HUES48 (cell line): ENCODE measurements around the gene VGLL2.

ENCODE experiments used
- H3K27ac ChIP-seq: one replicate; pipeline ENCODE4 v1.7.0; 2013; ENCODE audit warnings: low read depth, low read length, inconsistent platforms
- H3K27me3 ChIP-seq: 2 replicates; pipeline ENCODE4 v1.6.1; 2013; ENCODE audit warnings: mild to moderate bottlenecking, low read length; ENCODE audit not compliant: control insufficient read depth, insufficient read depth
- H3K36me3 ChIP-seq: 2 replicates; pipeline ENCODE4 v1.6.1; 2013; ENCODE audit warnings: low read length; ENCODE audit not compliant: control insufficient read depth, insufficient read depth
- H3K4me1 ChIP-seq: 2 replicates; pipeline ENCODE4 v1.6.1; 2013; ENCODE audit warnings: mild to moderate bottlenecking, low read length; ENCODE audit not compliant: control insufficient read depth, insufficient read depth
- H3K4me3 ChIP-seq: 2 replicates; pipeline ENCODE4 v1.5.1; 2013; ENCODE audit warnings: mild to moderate bottlenecking, low read depth, low read length
- H3K9ac ChIP-seq: 2 replicates; pipeline ENCODE4 v1.6.1; 2013; ENCODE audit warnings: mild to moderate bottlenecking, low read depth, low read length, moderate library complexity
- H3K9me3 ChIP-seq: 2 replicates; pipeline ENCODE4 v1.6.1; 2013; ENCODE audit warnings: low read length; ENCODE audit not compliant: control insufficient read depth, insufficient read depth

The VGLL2 gene

GRCh38 chr6:117298941-117299340, 33.6 kb downstream of the VGLL2 start:
- H3K36me3 ChIP-seq, result no peaks in the 10 kb centered on the region
- H3K4me3 ChIP-seq, result no peak overlapping the region
- H3K9me3 ChIP-seq, result no peaks in the 10 kb centered on the region
- no peak overlapping the region for H3K27ac ChIP-seq
- no peaks in the 10 kb centered on the region for H3K4me1 ChIP-seq
- no peak overlapping the region for H3K9ac ChIP-seq
- H3K27me3 ChIP-seq, result no peaks in the 10 kb centered on the region

GRCh38 chr6:117303323-117303722, 38.0 kb downstream of the VGLL2 start:
- no peaks in the 10 kb centered on the region for H3K27me3 ChIP-seq
- H3K36me3 ChIP-seq, result no peaks in the 10 kb centered on the region
- H3K9me3 ChIP-seq, result no peaks in the 10 kb centered on the region
- H3K9ac ChIP-seq, result no peak overlapping the region
- no peak overlapping the region for H3K27ac ChIP-seq
- no peaks in the 10 kb centered on the region for H3K4me1 ChIP-seq
- H3K4me3 ChIP-seq, result no peak overlapping the region

DNA sequence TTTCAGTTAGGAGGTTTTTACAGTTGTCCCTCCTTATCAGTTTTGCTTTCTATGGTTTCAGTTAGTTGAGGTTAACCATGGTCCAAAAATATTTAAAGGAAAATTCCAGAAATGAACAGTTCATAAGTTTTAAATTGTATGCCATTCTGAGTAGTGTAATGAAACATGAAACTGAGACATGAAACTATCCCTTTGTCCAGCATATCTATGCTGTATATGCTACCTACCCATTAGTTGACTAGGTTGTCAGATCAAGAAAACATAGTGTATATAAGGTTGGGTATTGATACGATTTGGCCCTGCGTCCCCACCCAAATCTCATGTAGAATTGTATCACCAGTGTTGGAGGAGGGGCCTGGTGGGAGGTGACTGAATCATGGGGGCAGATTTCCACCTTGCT, 39.1 kb downstream of the VGLL2 start:
- no peaks in the 10 kb centered on the region for H3K4me1 ChIP-seq
- no peaks in the 10 kb centered on the region for H3K9me3 ChIP-seq
- no peaks in the 10 kb centered on the region for H3K36me3 ChIP-seq
- no peak overlapping the region for H3K27ac ChIP-seq
- no peaks in the 10 kb centered on the region for H3K27me3 ChIP-seq
- H3K4me3 ChIP-seq, result no peak overlapping the region
- no peak overlapping the region for H3K9ac ChIP-seq

GRCh38 chr6:117306227-117306790, 41.0 kb downstream of the VGLL2 start:
- H3K4me1 ChIP-seq, result no peaks in the 10 kb centered on the region
- no peaks in the 10 kb centered on the region for H3K27me3 ChIP-seq
- H3K36me3 ChIP-seq, result no peaks in the 10 kb centered on the region
- H3K27ac ChIP-seq, result no peak overlapping the region
- no peaks in the 10 kb centered on the region for H3K9me3 ChIP-seq
- H3K9ac ChIP-seq, result no peak overlapping the region
- no peak overlapping the region for H3K4me3 ChIP-seq

- H3K4me3 ChIP-seq, result no peak overlapping the region
- H3K9ac ChIP-seq, result no peak overlapping the region
- H3K4me1 ChIP-seq, result no peaks in the 10 kb centered on the region
- no peaks in the 10 kb centered on the region for H3K27me3 ChIP-seq
- H3K9me3 ChIP-seq, result no peaks in the 10 kb centered on the region
- no peaks in the 10 kb centered on the region for H3K36me3 ChIP-seq
- H3K27ac ChIP-seq, result no peak overlapping the region
Observed at GRCh38 chr6:117307655-117308054, 42.3 kb downstream of the VGLL2 start.

DNA sequence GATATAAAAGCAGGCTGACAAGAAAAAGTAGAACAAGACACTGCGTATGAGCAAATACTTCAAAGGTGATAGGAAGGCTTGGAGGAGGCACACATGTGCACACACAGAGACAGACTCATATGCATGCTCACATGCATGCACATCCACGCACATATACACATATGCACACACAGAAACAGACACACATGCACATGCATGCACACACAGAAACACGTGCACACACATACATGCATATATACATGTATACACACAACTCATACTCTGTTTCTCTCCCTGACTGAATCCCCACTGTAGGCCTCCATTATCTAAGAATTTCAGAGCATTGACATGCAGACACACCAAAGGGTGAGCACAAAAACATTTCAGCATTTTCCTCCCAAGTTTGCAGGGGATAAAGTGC, 43.7 kb downstream of the VGLL2 start:
- Histone ChIP-seq H3K27me3 (no peaks in the 10 kb centered on the region), H3K4me1 (no peaks in the 10 kb centered on the region), H3K4me3 (no peak overlapping the region), H3K27ac (no peak overlapping the region), H3K36me3 (no peaks in the 10 kb centered on the region), H3K9ac (no peak overlapping the region), H3K9me3 (no peaks in the 10 kb centered on the region)

GRCh38 chr6:117309611-117310010, 44.3 kb downstream of the VGLL2 start:
- H3K27ac ChIP-seq, result no peak overlapping the region
- H3K9me3 ChIP-seq, result no peaks in the 10 kb centered on the region
- H3K4me3 ChIP-seq, result no peak overlapping the region
- no peaks in the 10 kb centered on the region for H3K36me3 ChIP-seq
- no peaks in the 10 kb centered on the region for H3K4me1 ChIP-seq
- no peaks in the 10 kb centered on the region for H3K27me3 ChIP-seq
- no peak overlapping the region for H3K9ac ChIP-seq

DNA sequence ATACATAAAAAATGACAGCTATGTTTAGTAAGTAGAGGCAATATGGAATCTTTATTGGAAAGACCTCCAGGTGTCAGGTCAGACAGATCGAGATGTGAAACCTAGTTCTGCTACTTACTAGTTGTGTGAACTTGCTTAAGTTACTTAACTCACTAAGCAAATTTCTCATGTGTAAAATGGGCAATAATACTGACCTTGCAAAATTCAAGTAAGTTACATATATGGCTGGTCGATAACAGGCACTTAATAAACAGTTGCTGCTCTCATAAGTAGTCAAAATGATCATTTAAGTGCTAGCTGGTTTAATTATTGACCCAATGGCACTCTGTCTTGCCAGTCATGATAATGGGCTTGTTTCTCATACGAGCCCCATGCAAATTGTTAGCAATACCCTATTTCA, 46.0 kb downstream of the VGLL2 start:
- no peaks in the 10 kb centered on the region for H3K36me3 ChIP-seq
- H3K4me1 ChIP-seq, result no peaks in the 10 kb centered on the region
- H3K27ac ChIP-seq, result no peak overlapping the region
- H3K27me3 ChIP-seq, result no peaks in the 10 kb centered on the region
- no peak overlapping the region for H3K9ac ChIP-seq
- H3K4me3 ChIP-seq, result no peak overlapping the region
- H3K9me3 ChIP-seq, result no peaks in the 10 kb centered on the region

- Histone ChIP-seq H3K4me3 (no peak overlapping the region), H3K9me3 (no peaks in the 10 kb centered on the region), H3K27me3 (no peaks in the 10 kb centered on the region), H3K9ac (no peak overlapping the region), H3K4me1 (no peaks in the 10 kb centered on the region), H3K27ac (no peak overlapping the region), H3K36me3 (no peaks in the 10 kb centered on the region)
Observed at GRCh38 chr6:117311726-117312125, 46.4 kb downstream of the VGLL2 start.

DNA sequence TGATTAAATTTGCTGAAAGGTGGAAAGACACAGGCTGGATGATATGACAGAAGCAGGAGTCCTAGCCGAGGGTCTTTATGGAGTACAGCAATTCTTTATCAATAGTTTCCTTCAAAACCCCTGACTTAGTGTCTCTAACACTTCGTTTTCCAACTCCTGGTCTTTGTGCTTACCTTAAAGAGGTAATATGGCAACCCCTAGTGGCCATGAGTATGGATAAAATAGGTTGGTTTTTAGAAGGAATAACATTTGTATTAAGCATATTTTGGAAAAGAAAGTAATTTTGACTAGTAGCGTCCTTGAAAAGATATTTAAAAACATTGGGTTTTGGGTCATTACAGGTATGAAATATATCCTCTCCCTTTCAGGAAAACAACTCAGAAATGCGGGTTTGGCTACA, 51.9 kb downstream of the VGLL2 start:
- no peaks in the 10 kb centered on the region for H3K36me3 ChIP-seq
- H3K9me3 ChIP-seq, result no peaks in the 10 kb centered on the region
- no peak overlapping the region for H3K4me3 ChIP-seq
- H3K9ac ChIP-seq, result no peak overlapping the region
- peaks cover 5% of the 10 kb centered on the region; the same call in 1 of the 2 replicates for H3K4me1 ChIP-seq
- H3K27ac ChIP-seq, result no peak overlapping the region
- H3K27me3 ChIP-seq, result no peaks in the 10 kb centered on the region
